Measurements from ENCODE around the gene CSN1S1. TPM values are rescaled to one million over a fixed set of nuclear protein-coding genes. Genes with fewer than 3 reads are reported as not detected.

Gene CSN1S1
- total and polyA plus RNA-seq, 2 donors (not counting 1 experiment from before 2014, with no cell fraction given) = not detected

DNA sequence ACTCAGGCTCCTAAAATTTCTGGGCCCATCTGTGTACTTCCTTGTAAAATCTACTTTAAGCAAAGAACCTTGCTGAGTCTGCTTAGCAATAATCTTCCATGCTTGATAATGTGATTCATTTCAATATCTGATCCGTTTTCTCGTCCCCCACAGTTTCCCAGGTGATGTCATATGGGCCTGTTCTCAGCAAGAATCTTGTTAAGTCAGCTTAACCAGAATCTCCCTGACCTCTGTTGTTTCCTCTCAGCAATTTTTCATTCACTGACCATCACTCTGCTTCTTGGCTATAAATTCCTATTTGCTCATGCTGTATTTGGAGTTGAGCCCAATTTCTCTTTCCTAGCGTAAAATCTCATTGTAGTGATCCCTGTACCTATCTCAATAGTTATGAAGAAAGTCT, 20.7 kb downstream of the CSN1S1 start:
- Histone ChIP-seq H4K20me1 (ENCODE audit: control insufficient read depth, insufficient read depth, low read length, poor library complexity, severe bottlenecking) (no peaks in the 10 kb centered on the region), H3K79me2 (ENCODE audit: control insufficient read depth, insufficient read depth, low read length) (no peaks in the 10 kb centered on the region), H3K27me3 (replicated peaks in 1 of 4; ENCODE audit: control extremely low read depth in 1 of 4, control insufficient read depth in 3 of 4, insufficient read depth in 4 of 4, low read length in 3 of 4) (no peaks in the 10 kb centered on the region), H3K27ac (ENCODE audit: low read length in 2 of 2) (no peak overlapping the region), H3K4me3 (ENCODE audit: control extremely low read depth in 1 of 5, extremely low read depth in 1 of 5, insufficient read depth in 1 of 5, low read depth in 2 of 5, low read length in 4 of 5) (no peak overlapping the region), H3K9ac (ENCODE audit: low read length) (no peak overlapping the region), H3K36me3 (replicated peaks in 1 of 2; ENCODE audit: control extremely low read depth in 1 of 2, control insufficient read depth in 1 of 2, extremely low read depth in 1 of 2, insufficient read depth in 2 of 2, low read length in 1 of 2) (no peaks in the 10 kb centered on the region), H3K4me2 (replicated peaks; ENCODE audit: low read depth, low read length, poor library complexity, severe bottlenecking) (no peak overlapping the region), H2AFZ (ENCODE audit: insufficient read depth, low read depth, low read length, poor library complexity, severe bottlenecking) (no peak overlapping the region), H3K4me1 (ENCODE audit: control insufficient read depth in 2 of 2, insufficient read depth in 2 of 2, low read length in 2 of 2) (no peaks in the 10 kb centered on the region), H3K9me3 (ENCODE audit: control extremely low read depth in 1 of 3, control insufficient read depth in 2 of 3, insufficient read depth in 1 of 3, low read length in 2 of 3) (peaks cover 0 to 1% (median 0%) of the 10 kb centered on the region in 3 donors)
- Mint-ChIP-seq H3K4me1 (no peaks in the 10 kb centered on the region), H3K4me3 (no peak overlapping the region), H3K9me3 (ENCODE audit: insufficient read depth) (no peaks in the 10 kb centered on the region), H3K27ac (no peak overlapping the region), H3K27me3 (no peaks in the 10 kb centered on the region)
- CTCF ChIA-PET = no interaction called here
- TF ChIP-seq EZH2 (IDR thresholded peaks at IDR 0.05; ENCODE audit: borderline replicate concordance, insufficient read depth, low read depth, low read length, poor library complexity, severe bottlenecking) = no peak
- TF ChIP-seq, protein P1, sequence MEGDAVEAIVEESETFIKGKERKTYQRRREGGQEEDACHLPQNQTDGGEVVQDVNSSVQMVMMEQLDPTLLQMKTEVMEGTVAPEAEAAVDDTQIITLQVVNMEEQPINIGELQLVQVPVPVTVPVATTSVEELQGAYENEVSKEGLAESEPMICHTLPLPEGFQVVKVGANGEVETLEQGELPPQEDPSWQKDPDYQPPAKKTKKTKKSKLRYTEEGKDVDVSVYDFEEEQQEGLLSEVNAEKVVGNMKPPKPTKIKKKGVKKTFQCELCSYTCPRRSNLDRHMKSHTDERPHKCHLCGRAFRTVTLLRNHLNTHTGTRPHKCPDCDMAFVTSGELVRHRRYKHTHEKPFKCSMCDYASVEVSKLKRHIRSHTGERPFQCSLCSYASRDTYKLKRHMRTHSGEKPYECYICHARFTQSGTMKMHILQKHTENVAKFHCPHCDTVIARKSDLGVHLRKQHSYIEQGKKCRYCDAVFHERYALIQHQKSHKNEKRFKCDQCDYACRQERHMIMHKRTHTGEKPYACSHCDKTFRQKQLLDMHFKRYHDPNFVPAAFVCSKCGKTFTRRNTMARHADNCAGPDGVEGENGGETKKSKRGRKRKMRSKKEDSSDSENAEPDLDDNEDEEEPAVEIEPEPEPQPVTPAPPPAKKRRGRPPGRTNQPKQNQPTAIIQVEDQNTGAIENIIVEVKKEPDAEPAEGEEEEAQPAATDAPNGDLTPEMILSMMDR (IDR thresholded peaks at IDR 0.05) = no peak
- intact Hi-C loops (cut with micrococcal nuclease) = no loop called here
- DNase-seq = no peak
- WGBS (ENCODE audit: insufficient coverage) = 89% methylated on average over 2 of the region's 3 CpGs
- no peak for ATAC-seq (ENCODE audit: low read depth)
- POLR2A ChIA-PET = no interaction called here

DNA sequence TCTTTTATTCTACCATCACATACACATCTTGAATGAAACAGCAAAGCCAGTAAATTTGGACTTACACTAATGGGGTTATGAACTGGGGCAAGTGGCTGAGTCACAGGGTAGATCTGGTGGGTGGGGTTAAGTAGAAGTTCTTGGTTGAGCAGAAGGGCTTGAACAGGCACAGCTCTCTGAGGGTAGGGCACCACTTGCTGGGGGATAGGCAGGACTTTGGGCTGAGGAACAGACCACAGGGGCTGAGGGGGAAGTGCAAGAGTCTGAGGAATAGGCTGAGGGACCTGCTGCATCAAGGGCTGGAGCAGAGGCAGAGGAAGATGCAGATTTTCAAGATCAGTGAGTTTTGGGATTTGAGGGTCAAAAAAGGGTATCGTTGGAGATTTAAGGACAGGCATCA, 26.3 kb downstream of the CSN1S1 start:
- H2AFZ ChIP-seq (ENCODE audit: insufficient read depth, low read depth, low read length, poor library complexity, severe bottlenecking) = no peak overlapping the region
- no peak overlapping the region for H3K4me3 ChIP-seq (ENCODE audit: control extremely low read depth in 1 of 5, extremely low read depth in 1 of 5, insufficient read depth in 1 of 5, low read depth in 2 of 5, low read length in 4 of 5)
- H3K36me3 ChIP-seq (replicated peaks in 1 of 2; ENCODE audit: control extremely low read depth in 1 of 2, control insufficient read depth in 1 of 2, extremely low read depth in 1 of 2, insufficient read depth in 2 of 2, low read length in 1 of 2) = no peaks in the 10 kb centered on the region
- H3K79me2 ChIP-seq (ENCODE audit: control insufficient read depth, insufficient read depth, low read length) = no peaks in the 10 kb centered on the region
- no peaks in the 10 kb centered on the region for H4K20me1 ChIP-seq (ENCODE audit: control insufficient read depth, insufficient read depth, low read length, poor library complexity, severe bottlenecking)
- 88% methylated on average over 1 of the region's 1 CpG for WGBS (ENCODE audit: insufficient coverage)
- Mint-ChIP-seq H3K4me3 (no peak overlapping the region), H3K27me3 (no peaks in the 10 kb centered on the region), H3K27ac (no peak overlapping the region), H3K9me3 (ENCODE audit: insufficient read depth) (no peaks in the 10 kb centered on the region), H3K4me1 (no peaks in the 10 kb centered on the region)
- intact Hi-C loops (cut with micrococcal nuclease) = no loop called here
- no peaks in the 10 kb centered on the region for H3K27me3 ChIP-seq (replicated peaks in 1 of 4; ENCODE audit: control extremely low read depth in 1 of 4, control insufficient read depth in 3 of 4, insufficient read depth in 4 of 4, low read length in 3 of 4)
- peaks cover 0 to 2% (median 1%) of the 10 kb centered on the region in 3 donors for H3K9me3 ChIP-seq (ENCODE audit: control extremely low read depth in 1 of 3, control insufficient read depth in 2 of 3, insufficient read depth in 1 of 3, low read length in 2 of 3)
- H3K9ac ChIP-seq (ENCODE audit: low read length) = no peak overlapping the region
- ChIA-PET CTCF (no interaction called here), POLR2A (no interaction called here)
- H3K4me1 ChIP-seq (ENCODE audit: control insufficient read depth in 2 of 2, insufficient read depth in 2 of 2, low read length in 2 of 2) = no peaks in the 10 kb centered on the region
- no peak for ATAC-seq (ENCODE audit: low read depth)
- H3K27ac ChIP-seq (ENCODE audit: low read length in 2 of 2) = no peak overlapping the region
- TF ChIP-seq EZH2 (IDR thresholded peaks at IDR 0.05; ENCODE audit: borderline replicate concordance, insufficient read depth, low read depth, low read length, poor library complexity, severe bottlenecking) = no peak
- TF ChIP-seq, protein P1 (IDR thresholded peaks at IDR 0.05) = no peak
- no peak for DNase-seq
- no peak overlapping the region for H3K4me2 ChIP-seq (replicated peaks; ENCODE audit: low read depth, low read length, poor library complexity, severe bottlenecking)

All from B cell (primary cell).